NT2/D1 (cell line): ENCODE results near the gene OR10P1.

Source experiments
- YY1 ChIP-seq: IDR thresholded peaks from 2 replicates; pipeline ENCODE4 v1.6.1; 2011; ENCODE audit not compliant: insufficient read length, insufficient read depth
- ZNF274 ChIP-seq: IDR thresholded peaks from 2 replicates; pipeline ENCODE4 v1.6.1; 2011; ENCODE audit warnings: mild to moderate bottlenecking, low read depth, low read length

DNA sequence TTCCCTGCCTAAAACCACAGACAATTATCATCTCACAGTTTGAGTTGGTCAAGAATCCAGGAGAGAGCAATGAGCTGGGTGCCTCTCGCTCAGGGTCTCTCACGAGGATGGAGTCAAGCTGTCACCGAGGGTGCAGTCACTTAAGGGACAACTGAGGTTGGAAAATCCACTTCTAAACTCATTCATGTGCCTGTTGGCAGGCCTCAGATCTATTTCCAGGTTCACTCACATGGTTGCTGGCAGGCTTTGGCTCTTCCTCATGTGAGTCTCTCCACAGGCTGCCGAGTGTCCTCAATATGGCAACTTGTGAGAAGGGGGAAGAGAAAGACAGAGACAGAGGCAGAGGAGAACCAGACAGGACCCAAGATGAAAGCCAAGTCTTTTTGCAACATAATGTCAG lies 10.5 kb upstream of the OR10P1 start:
- TF ChIP-seq YY1 (no peak), ZNF274 (no peak)
